ENCODE measurements around the gene HIBCH. TPM values are rescaled to one million over a fixed set of nuclear protein-coding genes. Genes with fewer than 3 reads are reported as not detected.
"Not testable (repeated sequence)": the region's sequence is repeated elsewhere in the genome, so short reads cannot be mapped to it uniquely, and the experiment has no call there.

Gene HIBCH
- total and polyA plus RNA-seq, 2 donors from 2014 or later, result 35.7 to 115 TPM

- no peak for FAIRE-seq
- H3K27me3 ChIP-seq (ENCODE audit: control insufficient read depth, insufficient read depth, low read length), result no peaks in the 10 kb centered on the region
- peaks cover 4 to 5% (median 4%) of the 10 kb centered on the region in 3 donors for H3K36me3 ChIP-seq (ENCODE audit: control insufficient read depth in 2 of 3, insufficient read depth in 3 of 3, low read length in 3 of 3)
- intact Hi-C loops (cut with DNase I), result no loop called here
- H3K4me1 ChIP-seq (ENCODE audit: control insufficient read depth in 2 of 3, insufficient read depth in 2 of 3, low read depth in 1 of 3, low read length in 3 of 3), result peaks cover 0 to 11% (median 2%) of the 10 kb centered on the region in 3 donors
- no peak overlapping the region for H3K9ac ChIP-seq (ENCODE audit: low read length in 3 of 3)
- H3K9me3 ChIP-seq (ENCODE audit: control insufficient read depth in 2 of 3, insufficient read depth in 1 of 3, low read length in 3 of 3), result no peaks in the 10 kb centered on the region
- no peak for TF ChIP-seq CTCF (IDR thresholded peaks at IDR 0.05; ENCODE audit: borderline replicate concordance, extremely low read depth, insufficient read depth)
- no peak overlapping the region for H3K4me3 ChIP-seq (ENCODE audit: low read length in 3 of 3)
- DNase-seq, result no peak
- no peak overlapping the region for H3K27ac ChIP-seq (ENCODE audit: low read depth in 2 of 2, low read length in 2 of 2)
Measured at GRCh38 chr2:190303647-190304046, 16.0 kb downstream of the HIBCH start.

- no peak for TF ChIP-seq CTCF (IDR thresholded peaks at IDR 0.05; ENCODE audit: borderline replicate concordance, extremely low read depth, insufficient read depth)
- Histone ChIP-seq H3K27me3 (ENCODE audit: control insufficient read depth, insufficient read depth, low read length) (no peaks in the 10 kb centered on the region), H3K4me1 (ENCODE audit: control insufficient read depth in 2 of 3, insufficient read depth in 2 of 3, low read depth in 1 of 3, low read length in 3 of 3) (peaks cover 0 to 11% (median 2%) of the 10 kb centered on the region in 3 donors), H3K9ac (ENCODE audit: low read length in 3 of 3) (no peak overlapping the region), H3K4me3 (ENCODE audit: low read length in 3 of 3) (no peak overlapping the region), H3K9me3 (ENCODE audit: control insufficient read depth in 2 of 3, insufficient read depth in 1 of 3, low read length in 3 of 3) (no peaks in the 10 kb centered on the region), H3K27ac (ENCODE audit: low read depth in 2 of 2, low read length in 2 of 2) (no peak overlapping the region), H3K36me3 (ENCODE audit: control insufficient read depth in 2 of 3, insufficient read depth in 3 of 3, low read length in 3 of 3) (peaks cover 4% of the 10 kb centered on the region in 3 donors)
- intact Hi-C loops (cut with DNase I), result no loop called here
- FAIRE-seq (no peak), DNase-seq (no peak)
Measured at GRCh38 chr2:190302052-190302451, 17.6 kb downstream of the HIBCH start.

GRCh38 chr2:190301032-190301431 is 18.6 kb downstream of the HIBCH start:
- H3K27me3 ChIP-seq (ENCODE audit: control insufficient read depth, insufficient read depth, low read length), result no peaks in the 10 kb centered on the region
- FAIRE-seq (no peak), DNase-seq (no peak)
- H3K4me3 ChIP-seq (ENCODE audit: low read length in 3 of 3), result no peak overlapping the region
- no peaks in the 10 kb centered on the region for H3K9me3 ChIP-seq (ENCODE audit: control insufficient read depth in 2 of 3, insufficient read depth in 1 of 3, low read length in 3 of 3)
- no peak overlapping the region for H3K9ac ChIP-seq (ENCODE audit: low read length in 3 of 3)
- peaks cover 0 to 7% (median 2%) of the 10 kb centered on the region in 3 donors for H3K4me1 ChIP-seq (ENCODE audit: control insufficient read depth in 2 of 3, insufficient read depth in 2 of 3, low read depth in 1 of 3, low read length in 3 of 3)
- peaks cover 4 to 9% (median 4%) of the 10 kb centered on the region in 3 donors for H3K36me3 ChIP-seq (ENCODE audit: control insufficient read depth in 2 of 3, insufficient read depth in 3 of 3, low read length in 3 of 3)
- H3K27ac ChIP-seq (ENCODE audit: low read depth in 2 of 2, low read length in 2 of 2), result peak overlapping the region in 1 of 2 donors; percentile 42
- intact Hi-C loops (cut with DNase I), result no loop called here
- no peak for TF ChIP-seq CTCF (IDR thresholded peaks at IDR 0.05; ENCODE audit: borderline replicate concordance, extremely low read depth, insufficient read depth)

- H3K4me3 ChIP-seq (ENCODE audit: low read length in 3 of 3); H3K9ac ChIP-seq (ENCODE audit: low read length in 3 of 3); H3K27ac ChIP-seq (ENCODE audit: low read depth in 2 of 2, low read length in 2 of 2); H3K9me3 ChIP-seq (ENCODE audit: control insufficient read depth in 2 of 3, insufficient read depth in 1 of 3, low read length in 3 of 3); DNase-seq; H3K27me3 ChIP-seq (ENCODE audit: control insufficient read depth, insufficient read depth, low read length); H3K4me1 ChIP-seq (ENCODE audit: control insufficient read depth in 2 of 3, insufficient read depth in 2 of 3, low read depth in 1 of 3, low read length in 3 of 3); H3K36me3 ChIP-seq (ENCODE audit: control insufficient read depth in 2 of 3, insufficient read depth in 3 of 3, low read length in 3 of 3); FAIRE-seq; intact Hi-C loops (cut with DNase I): not testable (repeated sequence)
Measured at GRCh38 chr2:190297880-190298279, 21.7 kb downstream of the HIBCH start.

All from kidney (tissue), 14 donors.